Endothelial cell of umbilical vein (primary cell): Measurements from ENCODE around the gene JAML. TPM values are rescaled to one million over a fixed set of nuclear protein-coding genes. Genes with fewer than 3 reads are reported as not detected.

Source experiments
- BruUV-seq: library from RNA; stranded (reverse); fragments of 400-500 nt; replicated peaks from 2 replicates; lab custom pipeline; 2021; lab: Mats Ljungman, UMichigan
- CTCF ChIA-PET: fragments of 300-600, 350-600 bp; sonication (Branson Sonifier 250); formaldehyde crosslinking; loops from one replicate; lab custom pipeline; 2021; ENCODE audit warnings: antibody characterized with exemption, inconsistent platforms; lab: Charles Lee
- POLR2A ChIA-PET: fragments of 300-600, 350-600 bp; sonication (Branson Sonifier 250); formaldehyde crosslinking; loops from one replicate; lab custom pipeline; 2021; ENCODE audit warnings: antibody characterized with exemption, inconsistent platforms; lab: Charles Lee
- DNase-seq: peaks from one replicate; pipeline ENCODE4 v3.0.0-alpha.2; 2011; ENCODE audit warnings: low read depth, low spot score
- FAIRE-seq: peaks from 2 replicates; lab custom pipeline; 2011; peaks lifted over from hg19 to GRCh38; lab: Jason Lieb, UNC
- H2AFZ ChIP-seq: 2 replicates; pipeline ENCODE4 v1.6.0; 2012; ENCODE audit warnings: low read depth, low read length, control low read depth, inconsistent platforms
- H3K27ac ChIP-seq: 2 replicates; pipeline ENCODE4 v1.5.1; 2011; ENCODE audit warnings: low read depth, mild to moderate bottlenecking, control low read depth, low read length, moderate library complexity; ENCODE audit not compliant: insufficient read depth
- H3K27me3 ChIP-seq, 2 experiments: 2 replicates each; pipeline versions ENCODE4 v1.6.0 to v1.6.1; 2011; ENCODE audit warnings: low read length in 2 of 2, mixed read lengths in 1 of 2; ENCODE audit not compliant: control insufficient read depth in 2 of 2, insufficient read depth in 2 of 2
- H3K36me3 ChIP-seq, 2 experiments: 2 replicates in 1 of 2; 3 replicates in 1 of 2; pipeline ENCODE4 v1.5.1; 2011; ENCODE audit warnings: low read length in 2 of 2, mild to moderate bottlenecking in 1 of 2, moderate library complexity in 1 of 2; ENCODE audit not compliant: control insufficient read depth in 2 of 2, insufficient read depth in 2 of 2; ENCODE audit errors: extremely low read depth in 1 of 2
- H3K4me1 ChIP-seq: 3 replicates; pipeline ENCODE4 v1.5.1; 2011; ENCODE audit warnings: mild to moderate bottlenecking, low read length; ENCODE audit not compliant: control insufficient read depth, insufficient read depth; ENCODE audit errors: extremely low read depth
- H3K4me2 ChIP-seq: 2 replicates; pipeline ENCODE4 v1.6.1; 2011; ENCODE audit warnings: low read length, control low read depth, mixed read lengths; ENCODE audit not compliant: insufficient read depth
- H3K4me3 ChIP-seq, 3 experiments: fragments of 200-600 bp in 1 of 3; sonication (generic), shearing (Covaris generic) in 1 of 3; replicated peaks in 1 of 3; 2 replicates each; pipeline ENCODE4 v1.5.1; 2011 to 2016; ENCODE audit warnings: control low read depth in 3 of 3, low read length in 3 of 3, mild to moderate bottlenecking in 2 of 3, inconsistent platforms in 1 of 3, low read depth in 1 of 3, moderate library complexity in 1 of 3; ENCODE audit not compliant: insufficient read depth in 1 of 3
- H3K79me2 ChIP-seq: 2 replicates; pipeline ENCODE4 v1.6.0; 2012; ENCODE audit warnings: low read length, inconsistent platforms; ENCODE audit not compliant: control insufficient read depth, insufficient read depth
- H3K9ac ChIP-seq: replicated peaks from 2 replicates; pipeline ENCODE3; 2011; ENCODE audit warnings: low read length, control low read depth; ENCODE audit not compliant: insufficient read depth; ENCODE audit errors: extremely low read depth
- H3K9me1 ChIP-seq: replicated peaks from 3 replicates; pipeline ENCODE4 v1.6.0; 2011; ENCODE audit warnings: mild to moderate bottlenecking, low read length; ENCODE audit not compliant: control insufficient read depth, insufficient read depth; ENCODE audit errors: extremely low read depth
- H3K9me3 ChIP-seq: replicated peaks from 2 replicates; pipeline ENCODE4 v1.5.1; 2012; ENCODE audit warnings: low read length, inconsistent platforms; ENCODE audit not compliant: control insufficient read depth, insufficient read depth
- H4K20me1 ChIP-seq: replicated peaks from 2 replicates; pipeline ENCODE3; 2011; ENCODE audit warnings: mild to moderate bottlenecking, low read length; ENCODE audit not compliant: control insufficient read depth, insufficient read depth; ENCODE audit errors: extremely low read depth
- EZH2 ChIP-seq: IDR thresholded peaks from 2 replicates; pipeline ENCODE4 v1.6.1; 2012; ENCODE audit warnings: borderline replicate concordance, low read depth, mild to moderate bottlenecking, moderate library complexity, low read length, inconsistent platforms; ENCODE audit not compliant: severe bottlenecking
- FOS ChIP-seq: IDR thresholded peaks from 2 replicates; pipeline ENCODE4 v1.6.1; 2011; ENCODE audit warnings: mild to moderate bottlenecking, low read length, moderate library complexity, borderline replicate concordance; ENCODE audit not compliant: insufficient read depth
- GATA2 ChIP-seq: IDR thresholded peaks from 2 replicates; pipeline ENCODE4 v1.7.0; 2011; ENCODE audit warnings: low read depth, mild to moderate bottlenecking, moderate library complexity, mixed read lengths, low read length; ENCODE audit not compliant: insufficient read length, insufficient read depth
- JUN ChIP-seq: IDR thresholded peaks from 2 replicates; pipeline ENCODE4 v1.6.1; 2011; ENCODE audit warnings: borderline replicate concordance, low read depth; ENCODE audit not compliant: insufficient read length, insufficient read depth
- MAX ChIP-seq: IDR thresholded peaks from 2 replicates; pipeline ENCODE4 v1.6.1; 2011; ENCODE audit not compliant: insufficient read depth, insufficient read length
- MYC ChIP-seq: IDR thresholded peaks from one replicate; pipeline ENCODE4 v1.6.1; 2011; ENCODE audit warnings: mild to moderate bottlenecking, low read depth, low read length
- POLR2A ChIP-seq: IDR thresholded peaks from 2 replicates; pipeline ENCODE4 v1.6.1; 2012; ENCODE audit warnings: low read depth, mild to moderate bottlenecking, control low read depth, low read length
- POLR2AphosphoS5 ChIP-seq: IDR thresholded peaks from 2 replicates; pipeline ENCODE4 v1.6.1; 2012; ENCODE audit warnings: low read depth, mild to moderate bottlenecking, control low read depth, low read length, moderate library complexity; ENCODE audit not compliant: insufficient read depth
- dilution Hi-C: fragments of 300-500 bp; cut with MboI; formaldehyde crosslinking; loops from one replicate; pipeline ENCODE4 v1.15.0; 2019; ENCODE audit warnings: low sequenced_read_pairs; ENCODE audit not compliant: extremely low pct_ligation_motif_present
- intact Hi-C: fragments of 100-400 bp; cut with micrococcal nuclease; formaldehyde crosslinking; loops from one replicate; pipeline ENCODE4 v1.10.0; 2022
- polyA plus RNA-seq, 4 experiments: library from polyadenylated mRNA; depleted of rRNA in 3 of 4; stranded (reverse) in 3 of 4; unstranded in 1 of 4; fragments of >200 nt; gene quantifications; 2 replicates each; pipeline versions ENCODE4 v1.2.1 to v1.2.3, GENCODE V29; 2011 to 2012; ENCODE audit warnings: missing spikeins in 1 of 4
- total RNA-seq: library from RNA; stranded (reverse); gene quantifications from 2 replicates; pipeline ENCODE4 v1.2.3, GENCODE V29; 2021
- TF ChIP-seq, protein P1 (sequence below), 2 donors: IDR thresholded peaks; 1 replicate in 1 of 2; 2 replicates in 1 of 2; pipeline ENCODE4 v1.5.1; 2011; ENCODE audit warnings: low read length in 2 of 2, mild to moderate bottlenecking in 2 of 2, moderate library complexity in 2 of 2, control low read depth in 1 of 2, inconsistent platforms in 1 of 2, low read depth in 1 of 2; ENCODE audit not compliant: insufficient read depth in 1 of 2; ENCODE audit errors: extremely low read depth in 1 of 2

The JAML gene
- total and polyA plus RNA-seq, 2 donors (not counting 3 experiments of a cell fraction or from before 2014, with no cell fraction given), result 0.04 to 0.35 TPM

DNA sequence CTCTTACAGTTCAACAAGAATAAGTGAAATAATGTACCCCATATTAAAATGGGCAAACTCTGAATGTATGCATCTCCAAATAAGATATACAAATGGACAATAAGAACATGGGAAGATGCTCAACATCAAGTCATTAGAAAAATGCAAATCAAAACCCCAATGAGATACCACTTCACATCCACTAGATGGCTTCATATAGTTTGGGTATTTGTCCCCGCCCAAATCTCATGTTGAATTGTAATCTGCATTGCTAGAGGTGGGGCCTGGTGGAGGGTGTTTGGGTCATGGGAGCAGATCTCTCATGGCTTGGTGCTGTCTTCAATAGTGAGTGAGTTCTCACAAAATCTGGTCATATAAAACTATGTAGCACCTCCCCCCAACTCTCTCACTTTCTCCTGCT, 33.6 kb upstream of the JAML start:
- Histone ChIP-seq H2AFZ (no peak overlapping the region), H3K4me1 (peaks cover 20% of the 10 kb centered on the region), H3K9me1 (no peaks in the 10 kb centered on the region), H3K79me2 (no peaks in the 10 kb centered on the region), H3K4me3 (no peak overlapping the region), H3K9ac (no peak overlapping the region), H3K27ac (no peak overlapping the region), H3K36me3 (peaks cover 0 to 4% of the 10 kb centered on the region in 2 experiments), H3K9me3 (no peaks in the 10 kb centered on the region), H4K20me1 (no peaks in the 10 kb centered on the region), H3K4me2 (no peak overlapping the region), H3K27me3 (no peaks in the 10 kb centered on the region)
- DNase-seq (no peak), FAIRE-seq (no peak)
- TF ChIP-seq, protein P1, sequence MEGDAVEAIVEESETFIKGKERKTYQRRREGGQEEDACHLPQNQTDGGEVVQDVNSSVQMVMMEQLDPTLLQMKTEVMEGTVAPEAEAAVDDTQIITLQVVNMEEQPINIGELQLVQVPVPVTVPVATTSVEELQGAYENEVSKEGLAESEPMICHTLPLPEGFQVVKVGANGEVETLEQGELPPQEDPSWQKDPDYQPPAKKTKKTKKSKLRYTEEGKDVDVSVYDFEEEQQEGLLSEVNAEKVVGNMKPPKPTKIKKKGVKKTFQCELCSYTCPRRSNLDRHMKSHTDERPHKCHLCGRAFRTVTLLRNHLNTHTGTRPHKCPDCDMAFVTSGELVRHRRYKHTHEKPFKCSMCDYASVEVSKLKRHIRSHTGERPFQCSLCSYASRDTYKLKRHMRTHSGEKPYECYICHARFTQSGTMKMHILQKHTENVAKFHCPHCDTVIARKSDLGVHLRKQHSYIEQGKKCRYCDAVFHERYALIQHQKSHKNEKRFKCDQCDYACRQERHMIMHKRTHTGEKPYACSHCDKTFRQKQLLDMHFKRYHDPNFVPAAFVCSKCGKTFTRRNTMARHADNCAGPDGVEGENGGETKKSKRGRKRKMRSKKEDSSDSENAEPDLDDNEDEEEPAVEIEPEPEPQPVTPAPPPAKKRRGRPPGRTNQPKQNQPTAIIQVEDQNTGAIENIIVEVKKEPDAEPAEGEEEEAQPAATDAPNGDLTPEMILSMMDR (IDR thresholded peaks at IDR 0.05; ENCODE audit: extremely low read depth in 1 of 2, insufficient read depth in 1 of 2, low read depth in 1 of 2, low read length in 2 of 2), result no peak
- no peak for TF ChIP-seq POLR2AphosphoS5
- TF ChIP-seq POLR2A, result no peak
- no peak for TF ChIP-seq MAX
- no peak for TF ChIP-seq EZH2
- TF ChIP-seq GATA2, result no peak
- TF ChIP-seq JUN, result no peak
- TF ChIP-seq FOS, result no peak
- TF ChIP-seq MYC, result no peak
- intact Hi-C loops (no loop called here), dilution Hi-C loops (no loop called here)
- BruUV-seq, result no TSS peak
- CTCF ChIA-PET, result interaction anchor here (8.6 kb wide), 1 partner anchor 60 kb away, joined by 104 read pairs; no protein-coding TSS in a partner anchor
- POLR2A ChIA-PET, result no interaction called here
